Right renal pelvis (tissue), 4 donors: ENCODE data around the gene AP3B1. TPM values are rescaled to one million over a fixed set of nuclear protein-coding genes. Genes with fewer than 3 reads are reported as not detected.

ENCODE experiments used
- polyA plus RNA-seq, 4 donors: library from polyadenylated mRNA; unstranded; fragments of 120-200 nt; gene quantifications; one replicate each; pipeline ENCODE4 v1.2.1, GENCODE V29; 2013; ENCODE audit not compliant: insufficient read length in 4 of 4

Gene AP3B1
- polyA plus RNA-seq, 4 donors = 70.2 to 82.3 (median 75.7) TPM

Other genes with a start within 250 kb of the AP3B1 start
- 10 to 100 TPM; 45.6 to 63.9 (median 59.0) TPM for gene SCAMP1, start 65.9 kb upstream of the AP3B1 start, polyA plus RNA-seq